ENCODE data around the gene GNAQ.

DNA sequence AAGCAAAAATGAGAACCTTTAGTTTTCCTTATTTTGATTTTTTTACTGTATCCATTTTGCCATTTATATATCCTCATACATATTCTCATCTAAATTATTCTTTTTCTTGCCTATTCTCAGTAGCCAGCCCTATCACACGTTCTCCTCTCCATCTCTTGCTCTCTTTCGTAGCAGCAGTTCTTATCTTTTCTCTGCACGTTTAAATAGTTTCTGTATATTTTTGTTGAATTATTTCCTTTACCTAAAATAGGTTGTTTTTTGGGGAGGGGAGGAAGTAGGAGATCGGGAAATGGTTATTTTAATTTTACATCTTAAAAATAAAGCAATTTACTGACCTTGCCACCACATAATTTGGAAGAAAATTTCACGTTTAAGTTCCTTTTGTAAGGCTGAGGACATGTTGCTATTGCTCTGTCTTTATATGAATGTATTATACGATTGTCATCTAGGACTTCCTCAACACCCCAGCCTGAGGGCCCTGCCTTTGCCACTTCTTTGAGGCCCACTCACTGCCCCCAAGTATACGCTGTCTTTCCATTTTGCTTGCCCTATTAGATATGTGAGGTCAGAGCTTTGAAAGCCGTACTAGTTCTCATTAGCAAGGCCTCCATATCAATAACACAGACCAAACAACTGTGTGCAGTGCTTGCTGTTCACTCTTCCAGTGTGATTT lies 140.3 kb downstream of the GNAQ start:
- TF ChIP-seq, protein P1, sequence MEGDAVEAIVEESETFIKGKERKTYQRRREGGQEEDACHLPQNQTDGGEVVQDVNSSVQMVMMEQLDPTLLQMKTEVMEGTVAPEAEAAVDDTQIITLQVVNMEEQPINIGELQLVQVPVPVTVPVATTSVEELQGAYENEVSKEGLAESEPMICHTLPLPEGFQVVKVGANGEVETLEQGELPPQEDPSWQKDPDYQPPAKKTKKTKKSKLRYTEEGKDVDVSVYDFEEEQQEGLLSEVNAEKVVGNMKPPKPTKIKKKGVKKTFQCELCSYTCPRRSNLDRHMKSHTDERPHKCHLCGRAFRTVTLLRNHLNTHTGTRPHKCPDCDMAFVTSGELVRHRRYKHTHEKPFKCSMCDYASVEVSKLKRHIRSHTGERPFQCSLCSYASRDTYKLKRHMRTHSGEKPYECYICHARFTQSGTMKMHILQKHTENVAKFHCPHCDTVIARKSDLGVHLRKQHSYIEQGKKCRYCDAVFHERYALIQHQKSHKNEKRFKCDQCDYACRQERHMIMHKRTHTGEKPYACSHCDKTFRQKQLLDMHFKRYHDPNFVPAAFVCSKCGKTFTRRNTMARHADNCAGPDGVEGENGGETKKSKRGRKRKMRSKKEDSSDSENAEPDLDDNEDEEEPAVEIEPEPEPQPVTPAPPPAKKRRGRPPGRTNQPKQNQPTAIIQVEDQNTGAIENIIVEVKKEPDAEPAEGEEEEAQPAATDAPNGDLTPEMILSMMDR (conservative IDR thresholded peaks at IDR 0.05; ENCODE audit: low read depth in 2 of 2): no peak
- no peak for TF ChIP-seq POLR2AphosphoS5 (IDR thresholded peaks at IDR 0.05; ENCODE audit: low read depth)
- TF ChIP-seq STAT1 (IDR thresholded peaks at IDR 0.05; ENCODE audit: unreplicated experiment): no peak
- no peak for TF ChIP-seq EZH2 (IDR thresholded peaks at IDR 0.05; ENCODE audit: low read depth, unreplicated experiment)
- no peak for TF ChIP-seq CREB1 (CRISPR knock-in tag; IDR thresholded peaks at IDR 0.05; ENCODE audit: low read depth)
- no peak for TF ChIP-seq JUNB (IDR thresholded peaks at IDR 0.05; ENCODE audit: unreplicated experiment)
- TF ChIP-seq, protein P2, sequence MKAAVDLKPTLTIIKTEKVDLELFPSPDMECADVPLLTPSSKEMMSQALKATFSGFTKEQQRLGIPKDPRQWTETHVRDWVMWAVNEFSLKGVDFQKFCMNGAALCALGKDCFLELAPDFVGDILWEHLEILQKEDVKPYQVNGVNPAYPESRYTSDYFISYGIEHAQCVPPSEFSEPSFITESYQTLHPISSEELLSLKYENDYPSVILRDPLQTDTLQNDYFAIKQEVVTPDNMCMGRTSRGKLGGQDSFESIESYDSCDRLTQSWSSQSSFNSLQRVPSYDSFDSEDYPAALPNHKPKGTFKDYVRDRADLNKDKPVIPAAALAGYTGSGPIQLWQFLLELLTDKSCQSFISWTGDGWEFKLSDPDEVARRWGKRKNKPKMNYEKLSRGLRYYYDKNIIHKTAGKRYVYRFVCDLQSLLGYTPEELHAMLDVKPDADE (IDR thresholded peaks at IDR 0.05): no peak
- TF ChIP-seq EZH2phosphoT487 (IDR thresholded peaks at IDR 0.05; ENCODE audit: unreplicated experiment): no peak
- no peak for TF ChIP-seq ZNF331 (CRISPR knock-in tag; IDR thresholded peaks at IDR 0.05; ENCODE audit: low read depth)
- TF ChIP-seq, protein P3, sequence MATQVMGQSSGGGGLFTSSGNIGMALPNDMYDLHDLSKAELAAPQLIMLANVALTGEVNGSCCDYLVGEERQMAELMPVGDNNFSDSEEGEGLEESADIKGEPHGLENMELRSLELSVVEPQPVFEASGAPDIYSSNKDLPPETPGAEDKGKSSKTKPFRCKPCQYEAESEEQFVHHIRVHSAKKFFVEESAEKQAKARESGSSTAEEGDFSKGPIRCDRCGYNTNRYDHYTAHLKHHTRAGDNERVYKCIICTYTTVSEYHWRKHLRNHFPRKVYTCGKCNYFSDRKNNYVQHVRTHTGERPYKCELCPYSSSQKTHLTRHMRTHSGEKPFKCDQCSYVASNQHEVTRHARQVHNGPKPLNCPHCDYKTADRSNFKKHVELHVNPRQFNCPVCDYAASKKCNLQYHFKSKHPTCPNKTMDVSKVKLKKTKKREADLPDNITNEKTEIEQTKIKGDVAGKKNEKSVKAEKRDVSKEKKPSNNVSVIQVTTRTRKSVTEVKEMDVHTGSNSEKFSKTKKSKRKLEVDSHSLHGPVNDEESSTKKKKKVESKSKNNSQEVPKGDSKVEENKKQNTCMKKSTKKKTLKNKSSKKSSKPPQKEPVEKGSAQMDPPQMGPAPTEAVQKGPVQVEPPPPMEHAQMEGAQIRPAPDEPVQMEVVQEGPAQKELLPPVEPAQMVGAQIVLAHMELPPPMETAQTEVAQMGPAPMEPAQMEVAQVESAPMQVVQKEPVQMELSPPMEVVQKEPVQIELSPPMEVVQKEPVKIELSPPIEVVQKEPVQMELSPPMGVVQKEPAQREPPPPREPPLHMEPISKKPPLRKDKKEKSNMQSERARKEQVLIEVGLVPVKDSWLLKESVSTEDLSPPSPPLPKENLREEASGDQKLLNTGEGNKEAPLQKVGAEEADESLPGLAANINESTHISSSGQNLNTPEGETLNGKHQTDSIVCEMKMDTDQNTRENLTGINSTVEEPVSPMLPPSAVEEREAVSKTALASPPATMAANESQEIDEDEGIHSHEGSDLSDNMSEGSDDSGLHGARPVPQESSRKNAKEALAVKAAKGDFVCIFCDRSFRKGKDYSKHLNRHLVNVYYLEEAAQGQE (IDR thresholded peaks at IDR 0.05; ENCODE audit: unreplicated experiment): no peak
- no peak for TF ChIP-seq ZNF114 (CRISPR knock-in tag; IDR thresholded peaks at IDR 0.05)
- no peak for TF ChIP-seq NANOG (IDR thresholded peaks at IDR 0.05; ENCODE audit: borderline replicate concordance)
- TF ChIP-seq, protein P4, sequence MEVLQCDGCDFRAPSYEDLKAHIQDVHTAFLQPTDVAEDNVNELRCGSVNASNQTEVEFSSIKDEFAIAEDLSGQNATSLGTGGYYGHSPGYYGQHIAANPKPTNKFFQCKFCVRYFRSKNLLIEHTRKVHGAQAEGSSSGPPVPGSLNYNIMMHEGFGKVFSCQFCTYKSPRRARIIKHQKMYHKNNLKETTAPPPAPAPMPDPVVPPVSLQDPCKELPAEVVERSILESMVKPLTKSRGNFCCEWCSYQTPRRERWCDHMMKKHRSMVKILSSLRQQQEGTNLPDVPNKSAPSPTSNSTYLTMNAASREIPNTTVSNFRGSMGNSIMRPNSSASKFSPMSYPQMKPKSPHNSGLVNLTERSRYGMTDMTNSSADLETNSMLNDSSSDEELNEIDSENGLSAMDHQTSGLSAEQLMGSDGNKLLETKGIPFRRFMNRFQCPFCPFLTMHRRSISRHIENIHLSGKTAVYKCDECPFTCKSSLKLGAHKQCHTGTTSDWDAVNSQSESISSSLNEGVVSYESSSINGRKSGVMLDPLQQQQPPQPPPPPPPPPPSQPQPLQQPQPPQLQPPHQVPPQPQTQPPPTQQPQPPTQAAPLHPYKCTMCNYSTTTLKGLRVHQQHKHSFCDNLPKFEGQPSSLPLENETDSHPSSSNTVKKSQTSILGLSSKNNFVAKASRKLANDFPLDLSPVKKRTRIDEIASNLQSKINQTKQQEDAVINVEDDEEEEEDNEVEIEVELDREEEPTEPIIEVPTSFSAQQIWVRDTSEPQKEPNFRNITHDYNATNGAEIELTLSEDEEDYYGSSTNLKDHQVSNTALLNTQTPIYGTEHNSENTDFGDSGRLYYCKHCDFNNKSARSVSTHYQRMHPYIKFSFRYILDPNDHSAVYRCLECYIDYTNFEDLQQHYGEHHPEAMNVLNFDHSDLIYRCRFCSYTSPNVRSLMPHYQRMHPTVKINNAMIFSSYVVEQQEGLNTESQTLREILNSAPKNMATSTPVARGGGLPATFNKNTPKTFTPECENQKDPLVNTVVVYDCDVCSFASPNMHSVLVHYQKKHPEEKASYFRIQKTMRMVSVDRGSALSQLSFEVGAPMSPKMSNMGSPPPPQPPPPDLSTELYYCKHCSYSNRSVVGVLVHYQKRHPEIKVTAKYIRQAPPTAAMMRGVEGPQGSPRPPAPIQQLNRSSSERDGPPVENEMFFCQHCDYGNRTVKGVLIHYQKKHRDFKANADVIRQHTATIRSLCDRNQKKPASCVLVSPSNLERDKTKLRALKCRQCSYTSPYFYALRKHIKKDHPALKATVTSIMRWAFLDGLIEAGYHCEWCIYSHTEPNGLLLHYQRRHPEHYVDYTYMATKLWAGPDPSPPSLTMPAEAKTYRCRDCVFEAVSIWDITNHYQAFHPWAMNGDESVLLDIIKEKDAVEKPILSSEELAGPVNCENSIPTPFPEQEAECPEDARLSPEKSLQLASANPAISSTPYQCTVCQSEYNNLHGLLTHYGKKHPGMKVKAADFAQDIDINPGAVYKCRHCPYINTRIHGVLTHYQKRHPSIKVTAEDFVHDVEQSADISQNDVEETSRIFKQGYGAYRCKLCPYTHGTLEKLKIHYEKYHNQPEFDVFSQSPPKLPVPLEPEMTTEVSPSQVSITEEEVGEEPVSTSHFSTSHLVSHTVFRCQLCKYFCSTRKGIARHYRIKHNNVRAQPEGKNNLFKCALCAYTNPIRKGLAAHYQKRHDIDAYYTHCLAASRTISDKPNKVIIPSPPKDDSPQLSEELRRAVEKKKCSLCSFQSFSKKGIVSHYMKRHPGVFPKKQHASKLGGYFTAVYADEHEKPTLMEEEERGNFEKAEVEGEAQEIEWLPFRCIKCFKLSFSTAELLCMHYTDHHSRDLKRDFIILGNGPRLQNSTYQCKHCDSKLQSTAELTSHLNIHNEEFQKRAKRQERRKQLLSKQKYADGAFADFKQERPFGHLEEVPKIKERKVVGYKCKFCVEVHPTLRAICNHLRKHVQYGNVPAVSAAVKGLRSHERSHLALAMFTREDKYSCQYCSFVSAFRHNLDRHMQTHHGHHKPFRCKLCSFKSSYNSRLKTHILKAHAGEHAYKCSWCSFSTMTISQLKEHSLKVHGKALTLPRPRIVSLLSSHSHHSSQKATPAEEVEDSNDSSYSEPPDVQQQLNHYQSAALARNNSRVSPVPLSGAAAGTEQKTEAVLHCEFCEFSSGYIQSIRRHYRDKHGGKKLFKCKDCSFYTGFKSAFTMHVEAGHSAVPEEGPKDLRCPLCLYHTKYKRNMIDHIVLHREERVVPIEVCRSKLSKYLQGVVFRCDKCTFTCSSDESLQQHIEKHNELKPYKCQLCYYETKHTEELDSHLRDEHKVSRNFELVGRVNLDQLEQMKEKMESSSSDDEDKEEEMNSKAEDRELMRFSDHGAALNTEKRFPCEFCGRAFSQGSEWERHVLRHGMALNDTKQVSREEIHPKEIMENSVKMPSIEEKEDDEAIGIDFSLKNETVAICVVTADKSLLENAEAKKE (CRISPR knock-in tag; IDR thresholded peaks at IDR 0.05): no peak
